GM21619 (cell line): ENCODE measurements around the gene S100A7A.
"Not testable (repeated sequence)": the region's sequence is repeated elsewhere in the genome, so short reads cannot be mapped to it uniquely, and the experiment has no call there.

Source experiments
- ATAC-seq: cut with Tn5 transposase; IDR thresholded peaks from one replicate; pipeline ENCODE4 v1.9.1; 2021; ENCODE audit not compliant: unreplicated experiment

S100A7A gene

DNA sequence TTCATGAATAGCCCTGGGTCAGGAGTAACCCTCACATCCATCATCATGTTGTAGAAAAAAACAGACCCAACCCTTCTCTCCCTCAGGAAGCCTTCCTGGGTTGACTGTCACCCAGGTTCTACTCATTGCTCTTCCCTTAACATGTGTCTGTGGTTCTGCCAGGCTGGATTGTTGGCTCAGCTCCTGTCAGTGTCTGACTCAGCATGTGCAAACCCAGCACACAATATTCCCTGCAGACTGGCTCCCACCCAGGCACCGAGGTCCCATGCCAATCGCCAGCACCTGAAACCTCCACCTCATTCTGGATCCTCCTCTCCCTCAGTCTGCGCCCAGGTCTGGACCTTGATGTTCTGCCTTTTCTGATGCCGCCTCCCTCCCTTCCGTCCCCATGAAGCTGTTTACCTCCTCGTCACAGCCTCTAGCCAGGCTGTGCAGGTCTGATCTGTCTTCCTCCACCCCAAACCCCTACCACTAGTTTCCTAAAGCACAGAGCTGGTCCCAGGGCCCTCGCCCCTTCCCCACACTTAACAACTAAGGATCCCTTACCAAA, 21.1 kb upstream of the S100A7A start:
- ATAC-seq: no peak

DNA sequence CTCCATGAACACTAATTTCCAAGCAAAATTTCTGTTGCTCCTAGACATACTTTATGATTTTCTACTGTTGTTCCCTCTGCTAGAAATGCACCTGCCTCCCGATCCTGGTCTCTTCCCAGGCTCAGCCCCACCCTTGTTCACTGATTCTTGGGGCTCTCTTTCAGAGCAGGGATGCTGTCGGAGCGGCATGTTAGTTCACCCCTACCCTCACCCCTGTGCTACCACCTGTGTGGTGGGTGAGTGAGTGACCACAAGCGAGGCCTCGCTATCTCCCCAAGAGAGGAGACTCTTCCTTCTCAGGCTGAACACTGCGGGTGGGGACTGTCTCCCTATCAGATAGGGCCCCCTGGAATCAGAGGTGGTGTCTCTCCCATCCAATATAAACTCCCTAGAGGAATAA, 20.5 kb upstream of the S100A7A start:
- ATAC-seq: no peak

DNA sequence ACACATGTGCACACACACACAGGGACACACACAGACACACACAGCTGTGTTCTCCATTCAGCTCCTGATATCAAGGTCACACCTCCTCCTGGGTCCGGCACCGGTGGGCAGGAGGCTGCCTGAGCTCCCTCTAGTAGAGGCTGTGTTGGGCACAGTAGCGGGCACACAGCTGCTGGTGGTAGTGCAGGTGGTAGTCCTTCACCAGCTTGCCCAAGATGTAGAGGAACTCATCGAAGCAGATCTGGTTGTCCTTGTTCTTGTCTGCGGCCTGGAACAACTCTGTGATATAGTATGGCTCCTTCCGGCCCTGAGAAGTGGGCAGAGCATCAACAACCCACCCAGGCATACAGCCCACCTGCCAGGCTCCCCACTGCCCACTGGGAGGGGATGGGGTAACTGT, 19.9 kb upstream of the S100A7A start:
- ATAC-seq: no peak

DNA sequence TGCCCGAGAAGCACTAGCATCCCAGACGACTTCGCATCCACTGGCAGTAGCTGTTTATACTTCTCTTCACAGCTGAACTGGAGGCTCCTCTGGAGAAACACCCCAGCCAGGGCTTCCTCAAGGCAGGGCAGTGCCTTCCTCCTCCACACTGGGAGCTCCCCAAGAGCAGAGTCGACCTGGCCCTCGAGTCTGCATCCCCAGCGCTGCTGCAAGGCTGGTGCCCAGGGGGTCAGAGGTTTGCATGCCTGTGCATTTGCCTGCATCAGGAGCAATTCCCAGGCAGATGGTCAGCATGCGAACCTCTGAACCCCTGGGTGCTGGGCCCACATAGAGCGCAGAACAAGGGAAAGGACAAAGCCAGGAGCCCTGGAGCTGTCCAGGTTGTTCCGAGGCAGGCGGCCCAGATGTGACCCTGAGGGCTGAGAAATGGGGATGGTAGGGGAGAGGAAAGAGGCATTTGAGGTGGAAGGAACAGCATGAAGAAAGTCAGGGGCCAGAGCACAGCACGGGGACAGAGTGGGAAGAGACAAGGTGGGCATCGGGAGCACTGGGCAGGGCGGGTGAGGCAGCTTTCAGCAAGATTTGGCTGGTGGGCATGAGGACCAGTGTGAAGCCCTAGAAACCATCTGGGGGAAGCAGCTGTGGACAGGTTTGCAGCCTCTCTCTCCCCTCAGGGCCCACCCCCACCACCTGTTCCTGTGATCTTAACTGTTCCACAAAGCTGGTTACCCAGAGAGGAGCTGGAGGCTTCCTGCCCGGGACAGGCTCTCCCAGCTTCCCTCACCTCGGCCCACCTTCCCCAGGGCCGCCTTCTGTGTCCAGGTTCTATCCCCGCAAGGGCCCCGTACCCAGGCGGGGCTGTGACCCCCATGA, 19.0 kb upstream of the S100A7A start:
- ATAC-seq: no peak

DNA sequence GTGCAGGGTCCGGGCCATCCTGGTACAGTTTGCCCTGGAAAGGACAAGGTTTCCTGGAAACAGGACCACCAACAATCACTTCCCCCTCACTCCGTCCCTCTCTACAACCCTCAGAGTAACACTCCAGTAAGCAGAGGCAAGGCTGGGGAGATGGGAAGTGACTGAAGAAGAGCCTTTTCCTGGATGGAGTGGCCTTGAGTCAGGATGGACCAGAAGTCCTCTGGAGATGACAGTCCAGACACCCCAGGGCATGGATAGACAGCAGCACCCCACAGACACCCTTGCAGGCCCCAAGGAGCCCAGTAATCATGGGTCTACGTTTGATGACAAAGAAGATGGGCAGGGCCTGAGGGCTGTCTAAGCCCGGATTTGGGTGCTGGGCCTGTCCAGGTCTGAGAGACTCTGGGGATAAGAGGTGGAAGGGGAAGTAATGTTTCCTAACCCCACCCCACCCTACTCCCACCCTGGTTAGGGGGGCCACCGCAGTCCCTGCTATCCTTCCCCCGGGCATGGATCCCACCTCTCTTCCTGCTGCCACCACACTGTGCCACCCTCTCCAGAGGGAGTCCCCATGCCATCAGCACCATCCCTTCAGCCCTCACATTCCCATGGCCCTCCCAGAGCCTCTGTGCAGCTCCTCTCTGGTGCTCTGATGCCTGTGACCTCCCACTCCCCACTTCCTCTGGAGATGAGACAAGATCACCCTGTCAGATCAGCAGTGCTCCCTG, 18.2 kb upstream of the S100A7A start:
- ATAC-seq: no peak

DNA sequence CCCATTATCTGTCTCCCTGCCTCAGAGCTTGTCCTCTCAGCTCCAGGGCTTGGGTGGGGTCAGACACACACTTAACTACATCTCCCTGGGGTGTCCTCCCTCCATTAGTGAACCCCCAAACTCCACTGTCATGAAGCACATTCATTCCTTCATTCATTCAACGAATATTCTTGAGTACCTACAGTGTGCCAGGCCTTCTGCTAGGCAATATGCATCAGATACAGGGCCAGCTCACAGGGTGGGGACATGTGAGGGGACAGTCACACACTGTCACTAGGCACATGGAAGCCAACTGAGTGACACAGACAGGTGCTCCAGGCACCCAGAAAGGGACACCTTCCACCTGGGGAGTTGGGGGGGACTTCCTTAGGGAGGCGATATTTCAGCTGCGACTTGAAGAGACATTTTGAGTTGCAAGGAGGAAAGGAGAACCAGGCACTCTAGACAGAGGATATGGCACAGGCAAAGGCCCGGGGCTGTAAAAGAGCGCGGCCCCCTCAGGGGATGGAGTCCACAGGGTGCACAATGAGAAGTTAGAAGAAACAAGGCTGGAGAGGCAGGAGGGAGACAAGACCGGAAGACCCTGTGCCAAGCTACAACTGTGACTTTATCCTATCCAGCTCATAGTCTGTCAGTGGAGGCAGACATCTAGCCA, 16.8 kb upstream of the S100A7A start:
- ATAC-seq: no peak

DNA sequence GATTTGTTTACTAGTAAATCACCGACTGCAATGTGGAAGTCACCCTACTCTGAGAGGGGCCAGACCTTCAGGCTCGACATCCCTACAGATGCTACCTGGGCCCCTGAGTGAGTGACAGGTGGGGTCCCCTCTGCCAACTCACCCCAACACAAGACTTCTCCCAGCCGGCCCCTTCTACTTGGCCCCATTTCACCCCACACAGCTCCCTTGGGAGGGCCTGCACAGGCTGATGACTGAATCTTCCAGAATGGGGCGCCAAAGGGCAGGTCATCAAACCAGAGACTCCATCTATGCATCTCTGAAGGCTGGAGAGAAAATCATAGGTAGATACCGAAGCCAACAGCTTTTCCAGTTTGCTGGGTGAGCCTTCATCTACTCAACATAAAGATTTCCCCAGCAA, 16.1 kb upstream of the S100A7A start:
- no peak for ATAC-seq

DNA sequence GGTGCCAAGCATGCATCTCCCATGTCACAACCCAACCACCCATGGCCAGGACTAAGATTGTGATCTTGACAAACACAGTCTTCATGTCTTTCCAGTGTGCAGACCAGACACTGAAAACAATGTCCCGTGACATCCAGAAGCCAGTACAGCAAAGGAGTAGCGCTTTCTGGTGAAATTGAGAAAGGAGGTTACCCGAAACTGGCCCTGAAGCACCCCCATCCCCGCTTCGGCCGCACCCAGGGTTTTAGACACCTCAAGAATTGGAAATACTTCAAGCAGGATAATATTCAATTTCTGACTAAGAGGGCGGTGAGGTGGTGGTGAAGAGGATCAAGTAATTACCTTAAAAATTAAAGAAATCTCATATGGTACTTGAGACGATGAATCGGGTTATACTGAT, 14.9 kb upstream of the S100A7A start:
- ATAC-seq: no peak

DNA sequence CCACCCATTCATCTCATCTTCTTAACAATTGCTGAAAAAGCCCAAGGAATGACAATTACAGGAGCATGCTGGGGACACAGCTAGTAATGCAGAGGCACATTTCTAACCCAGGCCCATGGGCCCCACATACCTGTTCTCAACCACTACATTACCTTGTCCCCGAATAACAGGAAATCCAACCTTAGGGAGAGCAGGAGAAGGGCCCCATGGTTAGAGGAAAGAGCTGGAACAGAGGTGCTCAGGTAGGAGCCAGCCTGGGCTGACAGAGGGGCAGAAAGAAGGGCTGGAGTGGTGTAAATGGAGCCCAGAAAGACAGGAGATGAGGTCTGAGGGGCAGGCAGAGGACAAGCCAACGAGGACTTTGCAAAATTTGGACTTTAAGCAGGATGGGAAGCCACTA, 14.1 kb upstream of the S100A7A start:
- no peak for ATAC-seq

DNA sequence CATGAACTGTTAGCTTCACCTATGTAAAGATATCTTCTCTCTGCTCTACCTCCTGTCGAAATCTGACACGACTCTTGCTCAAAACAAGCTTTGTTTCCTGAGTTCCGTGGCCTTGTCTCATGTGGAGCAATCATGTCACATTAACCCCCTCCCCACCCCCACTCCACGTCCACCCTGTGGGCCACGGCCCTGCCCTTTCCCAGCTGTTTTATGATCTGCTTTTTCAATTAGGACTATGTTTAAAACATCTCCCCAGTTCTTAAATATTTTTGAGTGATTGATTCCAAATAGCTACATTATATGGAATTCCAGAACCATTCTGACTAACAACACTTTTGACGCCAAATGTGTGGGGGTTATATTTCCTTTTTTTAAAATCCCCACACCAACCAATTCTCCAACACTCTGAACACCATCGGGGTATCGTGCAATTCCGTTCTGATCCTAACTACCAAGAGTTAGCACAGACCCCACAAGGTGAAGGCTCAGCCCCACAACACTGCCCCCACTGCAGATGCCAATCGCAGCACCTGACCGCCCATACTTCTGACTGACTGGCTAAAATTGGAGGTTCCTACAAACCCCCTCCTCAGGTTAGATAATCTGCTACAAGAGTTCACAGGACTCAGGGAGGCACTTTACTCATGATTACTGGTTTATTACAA, 12.8 kb upstream of the S100A7A start:
- ATAC-seq: no peak

DNA sequence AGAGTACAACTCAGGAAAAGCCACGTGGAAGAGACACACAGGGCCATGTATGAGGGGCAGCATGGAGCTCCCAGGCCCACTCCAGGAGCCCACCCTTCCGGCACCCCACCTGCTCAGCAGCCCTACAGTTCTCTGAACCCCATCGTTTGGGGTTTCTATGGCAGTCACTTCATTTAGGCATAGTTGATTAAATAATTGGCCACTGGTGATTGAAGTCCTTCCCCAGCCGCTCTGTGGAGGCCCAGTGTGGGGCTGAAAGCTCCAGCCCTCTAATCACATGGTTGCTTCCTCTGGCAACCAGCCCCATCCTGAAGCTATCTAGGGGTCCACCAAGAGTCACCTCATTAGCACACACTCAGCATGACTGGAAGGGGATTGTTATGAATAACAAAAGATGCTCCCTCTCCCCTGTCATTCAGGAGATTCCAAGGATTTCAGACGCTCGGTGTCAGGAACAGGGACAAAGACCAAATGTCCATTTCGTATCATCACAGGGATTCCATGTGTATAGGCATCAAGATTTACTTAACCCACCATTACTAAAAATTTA, 12.2 kb upstream of the S100A7A start:
- ATAC-seq: no peak

DNA sequence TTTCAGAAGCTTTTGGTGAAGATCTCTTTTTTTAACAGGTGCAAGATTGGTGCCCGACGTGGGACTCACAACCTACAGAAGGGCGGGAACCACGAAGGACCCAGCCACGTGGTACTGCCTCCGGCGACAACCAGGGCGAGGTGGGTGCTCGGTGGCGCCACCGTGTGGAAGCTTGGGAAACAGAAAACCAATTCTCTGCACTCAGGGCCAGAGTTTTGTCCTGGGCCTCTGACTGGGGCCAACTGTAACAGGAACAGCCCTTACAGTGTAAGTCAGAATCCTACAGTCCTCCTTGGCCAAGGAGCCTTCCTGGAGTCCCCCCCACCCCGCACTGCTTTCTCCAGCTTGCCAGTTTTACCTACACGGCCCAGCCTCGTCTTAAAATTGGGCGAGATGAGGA, 11.6 kb upstream of the S100A7A start:
- no peak for ATAC-seq

DNA sequence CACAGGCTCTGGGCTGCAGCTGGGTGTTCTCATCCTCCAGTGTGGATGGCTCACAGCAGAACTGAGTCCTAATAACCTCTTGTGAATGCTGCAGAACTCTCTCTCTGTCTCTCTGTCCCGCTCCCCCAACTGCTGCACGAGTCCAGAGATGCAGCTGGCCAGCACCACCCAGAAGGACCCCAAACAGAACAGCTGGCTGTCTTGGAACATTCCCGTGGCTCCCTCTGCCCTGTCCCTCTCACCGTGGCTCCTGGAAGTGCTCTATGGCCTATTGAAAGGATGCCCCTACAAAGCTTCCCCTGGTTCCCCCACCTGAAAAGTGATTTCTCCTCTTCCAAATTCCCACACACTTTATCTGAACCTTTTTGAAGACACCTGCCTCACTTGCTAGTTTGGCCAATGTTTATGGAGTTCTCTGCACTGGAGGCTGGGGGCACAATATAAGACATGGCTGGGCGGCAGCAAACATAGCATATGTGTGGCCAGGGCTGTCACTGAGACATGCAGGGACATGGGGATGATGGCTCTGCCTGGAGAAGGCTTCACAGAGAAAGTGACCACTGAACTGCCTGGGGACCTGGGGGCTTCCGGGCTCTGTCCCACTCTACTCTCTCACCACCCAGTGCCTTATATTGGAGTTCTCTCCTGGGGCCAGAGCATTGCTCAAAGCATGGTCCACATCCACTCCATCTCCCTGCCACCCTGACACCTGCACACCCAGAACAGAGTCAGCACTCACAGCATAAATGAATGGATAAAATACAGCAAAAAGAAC, 10.3 kb upstream of the S100A7A start:
- not testable (repeated sequence) for ATAC-seq

DNA sequence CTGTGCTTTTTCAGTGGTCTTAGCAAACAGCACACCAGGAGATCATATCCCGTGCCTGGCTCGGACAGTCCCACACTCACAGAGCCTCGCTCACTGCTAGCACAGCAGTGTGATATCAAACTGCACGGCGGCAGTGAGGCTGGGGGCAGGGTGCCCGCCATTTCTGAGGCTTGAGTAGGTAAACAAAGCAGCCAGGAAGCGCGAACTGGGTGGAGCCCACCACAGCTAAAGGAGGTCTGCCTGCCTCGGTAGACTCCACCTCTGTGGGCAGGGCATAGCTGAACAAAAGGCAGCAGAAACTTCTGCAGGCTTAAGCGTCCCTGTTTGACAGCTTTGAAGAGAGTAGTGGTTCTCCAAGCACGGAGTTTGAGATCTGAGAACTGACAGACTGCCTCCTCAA, 9.0 kb upstream of the S100A7A start:
- ATAC-seq: not testable (repeated sequence)

DNA sequence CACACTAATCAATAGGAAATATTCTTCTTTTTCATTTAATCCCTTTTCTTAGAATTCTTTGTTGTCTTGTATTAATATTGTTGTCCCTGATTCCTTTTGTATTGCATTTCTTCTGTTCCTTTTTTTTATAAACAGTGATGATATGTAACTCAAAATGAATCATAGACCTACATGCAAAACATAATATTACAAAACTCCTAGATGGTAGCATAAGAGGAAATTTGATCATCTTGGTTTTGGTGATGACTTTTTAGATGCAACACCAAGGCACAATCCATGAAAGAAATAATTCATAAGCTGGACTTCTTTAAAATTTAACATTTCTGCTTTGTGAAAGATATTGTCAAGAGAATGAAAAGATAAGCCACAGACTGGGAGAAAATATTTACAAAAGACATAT, 2.4 kb upstream of the S100A7A start:
- ATAC-seq: not testable (repeated sequence)

DNA sequence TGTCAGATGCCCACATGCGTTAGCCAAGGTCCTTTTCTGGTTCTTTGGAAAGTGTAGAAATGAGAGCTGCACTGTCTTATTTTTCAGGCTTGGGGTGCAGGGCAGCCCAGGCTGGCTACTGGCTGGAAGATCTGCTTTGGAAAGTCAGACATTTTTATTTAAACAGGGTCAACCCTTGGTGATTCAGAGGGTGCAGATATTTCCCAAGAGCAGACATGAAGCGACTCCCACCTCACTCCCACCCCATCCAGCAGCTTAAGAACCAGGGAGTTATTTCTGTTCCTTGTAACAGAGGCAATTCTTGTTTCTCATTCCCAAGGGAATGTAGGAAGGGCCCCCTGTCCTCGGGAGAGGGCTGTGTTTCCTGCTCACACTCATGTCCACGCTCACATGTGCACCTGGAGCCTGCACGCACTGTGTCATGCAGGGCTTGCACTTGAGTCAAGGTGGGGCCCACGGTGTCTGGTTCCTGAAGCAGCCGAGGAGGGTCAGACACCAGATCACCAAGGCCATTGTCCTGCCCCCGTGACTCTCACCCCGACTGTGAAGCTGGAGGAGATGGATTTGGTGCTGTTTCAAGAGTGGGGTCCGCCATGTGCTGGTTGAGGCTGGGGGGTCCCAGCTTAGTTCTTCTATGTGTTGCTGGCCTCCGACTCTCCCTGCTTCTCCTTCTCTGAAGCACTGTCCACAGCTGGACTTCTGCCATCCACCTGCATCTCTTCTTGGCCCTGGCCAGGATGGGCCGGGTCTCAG, 992 bp downstream of the S100A7A start:
- no peak for ATAC-seq

DNA sequence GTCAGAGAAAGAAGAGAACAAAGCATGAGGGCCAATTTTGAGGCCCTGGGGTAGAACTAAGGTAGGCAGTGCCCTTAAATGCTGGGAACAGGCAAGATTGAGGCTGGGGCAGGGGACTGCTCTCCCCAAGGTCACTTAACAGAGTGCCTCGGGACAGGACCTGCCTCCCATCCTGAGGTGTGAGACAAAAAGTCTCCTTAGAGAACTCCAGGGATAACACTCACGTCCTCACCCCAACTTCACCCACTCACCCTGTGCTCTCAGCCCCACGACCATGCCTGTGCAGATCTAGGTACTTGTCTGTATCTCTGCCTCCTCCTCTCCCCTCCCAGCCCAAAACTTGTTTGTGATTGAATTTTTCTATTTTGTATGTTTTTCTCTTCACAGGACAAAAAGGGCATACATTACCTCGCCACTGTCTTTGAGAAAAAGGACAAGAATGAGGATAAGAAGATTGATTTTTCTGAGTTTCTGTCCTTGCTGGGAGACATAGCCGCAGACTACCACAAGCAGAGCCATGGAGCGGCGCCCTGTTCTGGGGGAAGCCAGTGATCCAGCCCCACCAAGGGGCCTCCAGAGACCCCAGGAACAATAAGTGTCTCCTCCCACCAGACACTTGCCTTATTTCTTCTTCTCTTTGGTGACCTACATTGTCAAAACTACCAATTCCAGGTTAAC, 2.6 kb downstream of the S100A7A start:
- ATAC-seq: not testable (repeated sequence)

DNA sequence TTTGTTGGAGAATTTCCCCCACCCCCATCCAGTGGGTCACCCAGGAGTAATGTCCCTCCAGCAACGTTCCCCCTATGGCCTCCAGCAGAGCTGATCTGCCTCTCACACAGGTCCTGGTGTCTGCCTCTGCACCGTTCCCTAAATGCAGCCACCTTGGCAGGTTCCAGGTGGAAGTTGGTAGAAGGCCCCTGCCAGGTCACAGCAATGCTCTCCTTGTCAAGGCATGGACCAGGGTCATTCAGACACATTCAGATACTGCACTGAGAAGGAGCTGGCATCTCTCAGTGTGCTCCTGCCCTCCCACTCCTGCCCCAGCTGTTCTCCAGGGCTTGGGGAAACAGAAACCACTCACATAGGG, 3.1 kb downstream of the S100A7A start:
- not testable (repeated sequence) for ATAC-seq

DNA sequence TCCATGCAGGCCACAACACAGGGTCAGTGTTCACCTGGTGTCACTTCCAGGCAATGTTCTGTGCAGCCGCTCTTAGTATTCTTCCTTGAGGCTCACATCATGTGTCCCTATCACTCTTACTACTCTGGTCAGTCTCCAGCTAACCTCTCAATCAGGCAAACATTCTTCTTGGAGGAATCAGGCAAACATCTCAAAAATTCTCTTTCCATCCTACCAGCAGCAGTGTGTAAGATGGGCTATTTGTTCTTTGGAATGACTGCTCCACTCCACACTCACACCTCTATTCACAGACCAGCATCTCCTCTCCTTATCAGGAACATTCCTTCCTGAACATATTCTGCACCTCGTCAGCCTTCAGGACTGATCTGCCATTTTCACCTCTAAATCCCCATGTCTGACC, 4.0 kb downstream of the S100A7A start:
- ATAC-seq: no peak
